Suprapubic skin (tissue), 4 donors: Measurements from ENCODE around the gene GNAI1. TPM values are rescaled to one million over a fixed set of nuclear protein-coding genes. Genes with fewer than 3 reads are reported as not detected.

Experiments used
- DNase-seq, 2 donors: peaks; one replicate each; pipeline ENCODE4 v3.0.0-alpha.2; 2019; ENCODE audit warnings: low spot score in 2 of 2
- H3K27ac ChIP-seq: fragments of 200-600 bp; sonication (generic); one replicate; pipeline ENCODE4 v1.5.1; 2019
- H3K27me3 ChIP-seq: fragments of 200-600 bp; sonication (generic); one replicate; pipeline ENCODE4 v1.5.1; 2019
- H3K36me3 ChIP-seq: fragments of 200-600 bp; sonication (generic); one replicate; pipeline ENCODE4 v1.5.1; 2019
- H3K4me1 ChIP-seq: fragments of 200-600 bp; sonication (generic); one replicate; pipeline ENCODE4 v1.5.1; 2019
- H3K4me3 ChIP-seq: fragments of 200-600 bp; sonication (generic); one replicate; pipeline ENCODE4 v1.5.1; 2019; ENCODE audit warnings: mild to moderate bottlenecking
- H3K9me3 ChIP-seq: fragments of 200-600 bp; sonication (generic); one replicate; pipeline ENCODE4 v1.5.1; 2019
- EP300 ChIP-seq: sonication (generic); formaldehyde crosslinking; IDR thresholded peaks from one replicate; pipeline ENCODE4 v1.6.1; 2017; ENCODE audit warnings: antibody characterized with exemption
- POLR2A ChIP-seq, 2 donors: fragments of 450-650 bp; IDR thresholded peaks; one replicate each; pipeline ENCODE4 v1.6.1; 2017; ENCODE audit warnings: antibody characterized with exemption in 2 of 2, mild to moderate bottlenecking in 2 of 2, moderate library complexity in 2 of 2
- POLR2AphosphoS5 ChIP-seq, 3 donors: sonication (generic); formaldehyde crosslinking; IDR thresholded peaks; one replicate each; pipeline ENCODE4 v1.6.1; 2017; ENCODE audit warnings: antibody characterized with exemption in 3 of 3
- WGBS: methylation state at CpG from one replicate; pipeline ENCODE4 v1.1.5; 2018; 5-methylcytosine and 5-hydroxymethylcytosine counted together
- total RNA-seq, 4 donors: library from RNA; depleted of rRNA; stranded (reverse); fragments of >200 nt; gene quantifications; one replicate each; pipeline ENCODE4 v1.1.0, GENCODE V29; 2016
- TF ChIP-seq, protein P1 (sequence below), 2 donors: fragments of 200-600 bp in 1 of 2; fragments of 450-650 bp in 1 of 2; sonication (generic) in 1 of 2; IDR thresholded peaks; one replicate each; pipeline ENCODE4 v1.5.1; 2016 to 2019; ENCODE audit warnings: antibody characterized with exemption in 2 of 2, mild to moderate bottlenecking in 1 of 2, moderate library complexity in 1 of 2

Gene GNAI1
- total RNA-seq, 4 donors from 2014 or later: 64.9 to 87.9 (median 72.1) TPM

DNA sequence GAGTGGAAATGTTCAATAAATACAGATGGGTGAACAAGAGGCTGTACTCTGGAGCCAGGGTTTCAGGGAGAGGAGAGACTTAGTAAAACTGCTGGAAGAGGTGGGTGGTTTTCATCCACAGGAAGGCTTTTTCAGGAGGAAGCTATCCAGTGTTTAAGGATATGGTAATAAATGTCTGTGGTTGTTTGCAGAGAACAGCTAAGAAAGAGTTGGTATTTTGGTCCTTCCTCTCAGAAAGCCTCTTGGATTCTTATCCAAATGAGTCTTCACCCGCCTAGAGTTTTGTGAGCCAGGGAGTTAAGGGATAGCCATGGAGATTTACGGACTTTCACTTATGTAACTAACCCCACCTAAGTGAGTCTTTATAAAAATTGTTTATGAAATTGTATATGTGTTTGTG lies 95.7 kb downstream of the GNAI1 start:
- no peaks in the 10 kb centered on the region for H3K9me3 ChIP-seq
- H3K27ac ChIP-seq: no peak overlapping the region
- no peaks in the 10 kb centered on the region for H3K27me3 ChIP-seq
- no peak overlapping the region for H3K4me3 ChIP-seq
- peaks cover 4% of the 10 kb centered on the region for H3K4me1 ChIP-seq
- DNase-seq: no peak
- WGBS: 84% methylated on average over 2 of the region's 2 CpGs
- TF ChIP-seq EP300 (no peak), POLR2A (IDR thresholded peaks at IDR 0.05) (no peak), POLR2AphosphoS5 (IDR thresholded peaks at IDR 0.05) (no peak)
- TF ChIP-seq, protein P1, sequence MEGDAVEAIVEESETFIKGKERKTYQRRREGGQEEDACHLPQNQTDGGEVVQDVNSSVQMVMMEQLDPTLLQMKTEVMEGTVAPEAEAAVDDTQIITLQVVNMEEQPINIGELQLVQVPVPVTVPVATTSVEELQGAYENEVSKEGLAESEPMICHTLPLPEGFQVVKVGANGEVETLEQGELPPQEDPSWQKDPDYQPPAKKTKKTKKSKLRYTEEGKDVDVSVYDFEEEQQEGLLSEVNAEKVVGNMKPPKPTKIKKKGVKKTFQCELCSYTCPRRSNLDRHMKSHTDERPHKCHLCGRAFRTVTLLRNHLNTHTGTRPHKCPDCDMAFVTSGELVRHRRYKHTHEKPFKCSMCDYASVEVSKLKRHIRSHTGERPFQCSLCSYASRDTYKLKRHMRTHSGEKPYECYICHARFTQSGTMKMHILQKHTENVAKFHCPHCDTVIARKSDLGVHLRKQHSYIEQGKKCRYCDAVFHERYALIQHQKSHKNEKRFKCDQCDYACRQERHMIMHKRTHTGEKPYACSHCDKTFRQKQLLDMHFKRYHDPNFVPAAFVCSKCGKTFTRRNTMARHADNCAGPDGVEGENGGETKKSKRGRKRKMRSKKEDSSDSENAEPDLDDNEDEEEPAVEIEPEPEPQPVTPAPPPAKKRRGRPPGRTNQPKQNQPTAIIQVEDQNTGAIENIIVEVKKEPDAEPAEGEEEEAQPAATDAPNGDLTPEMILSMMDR (IDR thresholded peaks at IDR 0.05): no peak
- H3K36me3 ChIP-seq: no peaks in the 10 kb centered on the region

DNA sequence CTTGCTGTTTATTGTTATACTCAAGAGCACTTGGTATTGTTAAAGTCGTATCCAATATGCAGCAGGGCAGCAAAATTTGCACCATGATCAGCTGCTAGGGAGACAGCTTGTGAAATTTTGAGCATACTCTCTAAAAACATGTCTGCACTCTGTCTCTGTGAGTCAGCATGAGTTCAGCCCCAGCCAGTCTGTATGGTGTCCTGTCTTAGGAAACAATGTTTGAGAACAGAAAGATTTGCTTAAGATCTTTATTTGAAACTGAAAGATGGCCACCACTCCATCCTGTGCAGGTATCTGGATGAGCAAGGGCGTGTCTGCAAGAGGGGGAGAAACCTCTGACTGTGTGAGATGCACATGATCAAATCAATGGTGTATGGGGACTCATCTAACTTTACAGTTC lies 97.1 kb downstream of the GNAI1 start:
- DNase-seq: no peak
- H3K9me3 ChIP-seq: no peaks in the 10 kb centered on the region
- no peak overlapping the region for H3K27ac ChIP-seq
- H3K27me3 ChIP-seq: no peaks in the 10 kb centered on the region
- H3K36me3 ChIP-seq: no peaks in the 10 kb centered on the region
- H3K4me1 ChIP-seq: peaks cover 3% of the 10 kb centered on the region
- H3K4me3 ChIP-seq: no peak overlapping the region
- TF ChIP-seq POLR2A (IDR thresholded peaks at IDR 0.05) (no peak), POLR2AphosphoS5 (IDR thresholded peaks at IDR 0.05) (no peak), EP300 (no peak)
- TF ChIP-seq, protein P1 (IDR thresholded peaks at IDR 0.05): no peak
- 93% methylated on average over 2 of the region's 2 CpGs for WGBS

- Histone ChIP-seq H3K36me3 (no peaks in the 10 kb centered on the region), H3K27ac (no peak overlapping the region), H3K9me3 (no peaks in the 10 kb centered on the region), H3K4me1 (peaks cover 3% of the 10 kb centered on the region), H3K27me3 (no peaks in the 10 kb centered on the region), H3K4me3 (no peak overlapping the region)
- WGBS: 73% methylated on average over 4 of the region's 4 CpGs
- TF ChIP-seq POLR2AphosphoS5 (IDR thresholded peaks at IDR 0.05) (no peak), EP300 (no peak), POLR2A (IDR thresholded peaks at IDR 0.05) (no peak)
- TF ChIP-seq, protein P1 (IDR thresholded peaks at IDR 0.05): no peak
- no peak for DNase-seq
Measured at GRCh38 chr7:80232979-80233724, 98.5 kb downstream of the GNAI1 start.

GRCh38 chr7:80235334-80235733 lies 100.7 kb downstream of the GNAI1 start:
- WGBS: 93% methylated on average over 4 of the region's 4 CpGs
- H3K27me3 ChIP-seq: no peaks in the 10 kb centered on the region
- no peaks in the 10 kb centered on the region for H3K9me3 ChIP-seq
- no peak overlapping the region for H3K27ac ChIP-seq
- no peak for TF ChIP-seq POLR2AphosphoS5 (IDR thresholded peaks at IDR 0.05)
- no peak for TF ChIP-seq EP300
- TF ChIP-seq POLR2A (IDR thresholded peaks at IDR 0.05): no peak
- TF ChIP-seq, protein P1 (IDR thresholded peaks at IDR 0.05): no peak
- no peak overlapping the region for H3K4me3 ChIP-seq
- peaks cover under 1% of the 10 kb centered on the region for H3K4me1 ChIP-seq
- DNase-seq: no peak
- H3K36me3 ChIP-seq: no peaks in the 10 kb centered on the region

DNA sequence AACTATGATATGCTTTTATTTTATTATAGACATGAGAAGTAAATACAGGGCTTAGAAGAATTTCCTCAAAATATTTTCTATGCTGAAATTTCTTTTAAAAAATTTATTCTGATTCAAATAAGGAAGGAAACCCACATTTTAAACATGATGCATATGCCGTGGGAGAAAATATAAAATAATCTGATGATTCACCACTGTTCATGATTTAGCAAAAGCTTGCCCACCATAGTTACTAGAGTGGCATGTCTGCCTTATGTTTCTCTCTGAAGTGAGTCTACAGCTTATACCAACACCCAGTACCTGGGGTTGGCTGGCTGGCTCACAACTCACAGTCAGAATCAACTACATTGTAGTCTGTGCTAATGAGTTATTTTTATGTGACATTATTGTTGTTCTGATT lies 102.0 kb downstream of the GNAI1 start:
- WGBS: 86% methylated on average over 1 of the region's 1 CpG
- Histone ChIP-seq H3K4me1 (no peaks in the 10 kb centered on the region), H3K27ac (no peak overlapping the region), H3K9me3 (no peaks in the 10 kb centered on the region), H3K36me3 (no peaks in the 10 kb centered on the region), H3K27me3 (no peaks in the 10 kb centered on the region), H3K4me3 (no peak overlapping the region)
- DNase-seq: no peak
- TF ChIP-seq POLR2A (IDR thresholded peaks at IDR 0.05) (no peak), POLR2AphosphoS5 (IDR thresholded peaks at IDR 0.05) (no peak), EP300 (no peak)
- TF ChIP-seq, protein P1 (IDR thresholded peaks at IDR 0.05): no peak
